ENCODE results near the gene ATP6V1F. TPM values are rescaled to one million over a fixed set of nuclear protein-coding genes. Genes with fewer than 3 reads are reported as not detected.

Gene ATP6V1F
- total RNA-seq, 2 experiments from 2014 or later: 130 to 138 TPM

DNA sequence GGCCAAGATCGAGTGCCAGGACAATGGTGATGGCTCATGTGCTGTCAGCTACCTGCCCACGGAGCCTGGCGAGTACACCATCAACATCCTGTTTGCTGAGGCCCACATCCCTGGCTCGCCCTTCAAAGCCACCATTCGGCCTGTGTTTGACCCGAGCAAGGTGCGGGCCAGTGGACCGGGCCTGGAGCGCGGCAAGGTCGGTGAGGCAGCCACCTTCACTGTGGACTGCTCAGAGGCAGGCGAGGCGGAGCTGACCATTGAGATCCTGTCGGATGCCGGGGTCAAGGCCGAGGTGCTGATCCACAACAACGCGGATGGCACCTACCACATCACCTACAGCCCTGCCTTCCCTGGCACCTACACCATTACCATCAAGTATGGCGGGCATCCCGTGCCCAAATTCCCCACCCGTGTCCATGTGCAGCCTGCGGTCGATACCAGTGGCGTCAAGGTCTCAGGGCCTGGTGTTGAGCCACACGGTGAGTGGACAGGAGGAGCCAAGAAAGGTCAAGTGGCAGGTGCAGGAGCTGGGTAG is 17.8 kb upstream of the ATP6V1F start:
- ChIA-PET CTCF (interaction anchor here (1.0 to 3.1 kb wide), 3 partner anchors 14 to 39 kb away, joined by 3 to 22 read pairs (median 3); no protein-coding TSS in a partner anchor), POLR2A (interaction anchor here (0.6 kb wide), 1 partner anchor 110 kb away, joined by 3 read pairs; no protein-coding TSS in a partner anchor)
- Mint-ChIP-seq H3K36me3 (ENCODE audit: low read depth) (no peaks in the 10 kb centered on the region), H3K4me1 (ENCODE audit: low read depth) (peaks cover 1% of the 10 kb centered on the region), H3K4me3 (no peak overlapping the region), H3K27me3 (ENCODE audit: low read depth) (no peaks in the 10 kb centered on the region), H3K27ac (no peak overlapping the region), H3K9me3 (ENCODE audit: insufficient read depth) (no peaks in the 10 kb centered on the region)
- no peak for DNase-seq
- ATAC-seq: no peak

DNA sequence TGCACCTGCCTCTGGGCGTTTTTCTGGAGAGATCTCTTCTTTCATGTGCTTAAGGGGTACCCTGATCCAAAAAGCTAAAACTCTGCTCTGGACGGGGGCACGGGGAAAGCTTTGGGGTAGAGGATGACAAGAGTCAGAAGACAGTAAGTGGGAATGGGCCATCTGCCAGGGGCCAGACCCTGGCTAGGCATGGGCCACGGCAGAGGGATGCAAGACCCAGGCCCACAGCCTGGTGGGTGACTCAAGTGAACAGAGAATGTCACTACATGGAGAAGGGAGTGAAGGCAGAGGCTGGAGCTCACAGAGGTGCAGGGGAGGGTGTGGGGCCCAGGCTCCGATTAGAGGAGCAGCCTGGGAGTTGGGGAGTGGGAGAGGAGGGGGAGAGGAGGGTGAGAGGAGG is 17.2 kb upstream of the ATP6V1F start:
- Mint-ChIP-seq H3K36me3 (ENCODE audit: low read depth) (no peaks in the 10 kb centered on the region), H3K4me3 (no peak overlapping the region), H3K27me3 (ENCODE audit: low read depth) (no peaks in the 10 kb centered on the region), H3K4me1 (ENCODE audit: low read depth) (peaks cover 1% of the 10 kb centered on the region), H3K27ac (no peak overlapping the region), H3K9me3 (ENCODE audit: insufficient read depth) (no peaks in the 10 kb centered on the region)
- ChIA-PET CTCF (interaction anchor here (1.0 kb wide), 1 partner anchor 18 kb away, joined by 3 read pairs; no protein-coding TSS in a partner anchor), POLR2A (no interaction called here)
- ATAC-seq: no peak
- DNase-seq: no peak

DNA sequence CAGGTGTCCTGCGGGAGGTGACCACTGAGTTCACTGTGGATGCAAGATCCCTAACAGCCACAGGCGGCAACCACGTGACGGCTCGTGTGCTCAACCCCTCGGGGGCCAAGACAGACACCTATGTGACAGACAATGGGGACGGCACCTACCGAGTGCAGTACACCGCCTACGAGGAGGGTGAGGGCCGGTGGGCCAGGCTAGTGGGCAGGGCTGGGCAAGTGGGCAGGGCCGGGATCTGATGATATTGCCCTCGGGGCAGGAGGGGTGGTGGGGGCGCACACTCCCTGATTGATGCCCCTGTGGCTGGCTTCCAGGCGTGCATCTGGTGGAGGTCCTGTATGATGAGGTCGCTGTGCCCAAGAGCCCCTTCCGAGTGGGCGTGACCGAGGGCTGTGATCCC is 16.7 kb upstream of the ATP6V1F start:
- Mint-ChIP-seq H3K4me3 (no peak overlapping the region), H3K4me1 (ENCODE audit: low read depth) (peaks cover 1% of the 10 kb centered on the region), H3K36me3 (ENCODE audit: low read depth) (no peaks in the 10 kb centered on the region), H3K9me3 (ENCODE audit: insufficient read depth) (no peaks in the 10 kb centered on the region), H3K27ac (no peak overlapping the region), H3K27me3 (ENCODE audit: low read depth) (no peaks in the 10 kb centered on the region)
- ATAC-seq (no peak), DNase-seq (no peak)
- ChIA-PET POLR2A (no interaction called here), CTCF (interaction anchor here (1.0 kb wide), 1 partner anchor 18 kb away, joined by 3 read pairs; no protein-coding TSS in a partner anchor)

DNA sequence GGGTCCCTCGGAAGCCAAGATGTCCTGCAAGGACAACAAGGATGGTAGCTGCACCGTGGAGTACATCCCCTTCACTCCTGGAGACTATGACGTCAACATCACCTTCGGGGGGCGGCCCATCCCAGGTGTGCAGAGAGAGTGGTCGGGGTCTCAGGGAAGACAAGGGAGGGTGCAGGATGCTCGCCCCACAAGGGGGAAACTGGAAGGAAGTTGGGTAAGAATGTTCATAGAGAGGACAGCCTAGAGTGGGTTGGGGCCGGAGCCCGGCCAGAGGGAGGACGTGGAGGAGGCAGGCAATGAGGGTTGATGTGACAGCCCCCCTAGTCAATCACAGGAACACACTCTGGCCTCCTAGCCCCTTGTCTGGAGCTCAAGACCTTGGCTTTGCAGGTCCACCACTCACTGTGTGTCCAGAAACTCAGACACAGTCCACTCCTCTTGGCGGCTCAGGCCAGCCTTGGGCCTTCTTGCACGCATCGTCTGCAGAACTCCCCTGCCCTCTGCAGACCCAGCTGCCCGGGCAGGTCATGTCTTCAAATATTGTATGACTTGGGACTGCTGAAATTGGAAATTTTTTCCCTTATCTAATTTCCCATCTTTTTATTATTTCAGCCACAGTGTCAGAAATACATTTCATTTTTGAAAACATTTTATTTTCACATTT is 15.7 kb upstream of the ATP6V1F start:
- ATAC-seq (no peak), DNase-seq (no peak)
- ChIA-PET POLR2A (no interaction called here), CTCF (no interaction called here)
- H3K27me3 Mint-ChIP-seq (ENCODE audit: low read depth): no peaks in the 10 kb centered on the region
- H3K27ac Mint-ChIP-seq: no peak overlapping the region
- H3K36me3 Mint-ChIP-seq (ENCODE audit: low read depth): no peaks in the 10 kb centered on the region
- H3K4me1 Mint-ChIP-seq (ENCODE audit: low read depth): peaks cover 1% of the 10 kb centered on the region
- no peaks in the 10 kb centered on the region for H3K9me3 Mint-ChIP-seq (ENCODE audit: insufficient read depth)
- H3K4me3 Mint-ChIP-seq: no peak overlapping the region

DNA sequence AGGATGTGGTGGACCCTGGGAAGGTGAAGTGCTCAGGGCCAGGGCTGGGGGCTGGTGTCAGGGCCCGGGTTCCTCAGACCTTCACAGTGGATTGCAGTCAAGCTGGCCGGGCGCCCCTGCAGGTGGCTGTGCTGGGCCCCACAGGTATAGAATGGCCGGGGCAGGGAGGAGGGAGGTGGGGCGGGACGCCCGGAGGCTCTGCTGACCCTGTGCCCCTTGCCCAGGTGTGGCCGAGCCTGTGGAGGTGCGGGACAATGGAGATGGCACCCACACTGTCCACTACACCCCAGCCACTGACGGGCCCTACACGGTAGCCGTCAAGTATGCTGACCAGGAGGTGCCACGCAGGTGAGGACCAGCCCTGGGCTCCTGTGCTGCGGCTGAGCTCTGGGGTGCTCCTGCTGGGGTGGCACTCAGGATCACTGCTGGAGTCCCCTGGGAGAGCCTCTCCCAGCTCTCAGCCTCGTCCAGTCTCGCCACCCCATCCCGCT is 14.9 kb upstream of the ATP6V1F start:
- Mint-ChIP-seq H3K27ac (no peak overlapping the region), H3K36me3 (ENCODE audit: low read depth) (no peaks in the 10 kb centered on the region), H3K4me3 (no peak overlapping the region), H3K9me3 (ENCODE audit: insufficient read depth) (no peaks in the 10 kb centered on the region), H3K4me1 (ENCODE audit: low read depth) (no peaks in the 10 kb centered on the region), H3K27me3 (ENCODE audit: low read depth) (no peaks in the 10 kb centered on the region)
- ChIA-PET POLR2A (no interaction called here), CTCF (no interaction called here)
- ATAC-seq (no peak), DNase-seq (no peak)

DNA sequence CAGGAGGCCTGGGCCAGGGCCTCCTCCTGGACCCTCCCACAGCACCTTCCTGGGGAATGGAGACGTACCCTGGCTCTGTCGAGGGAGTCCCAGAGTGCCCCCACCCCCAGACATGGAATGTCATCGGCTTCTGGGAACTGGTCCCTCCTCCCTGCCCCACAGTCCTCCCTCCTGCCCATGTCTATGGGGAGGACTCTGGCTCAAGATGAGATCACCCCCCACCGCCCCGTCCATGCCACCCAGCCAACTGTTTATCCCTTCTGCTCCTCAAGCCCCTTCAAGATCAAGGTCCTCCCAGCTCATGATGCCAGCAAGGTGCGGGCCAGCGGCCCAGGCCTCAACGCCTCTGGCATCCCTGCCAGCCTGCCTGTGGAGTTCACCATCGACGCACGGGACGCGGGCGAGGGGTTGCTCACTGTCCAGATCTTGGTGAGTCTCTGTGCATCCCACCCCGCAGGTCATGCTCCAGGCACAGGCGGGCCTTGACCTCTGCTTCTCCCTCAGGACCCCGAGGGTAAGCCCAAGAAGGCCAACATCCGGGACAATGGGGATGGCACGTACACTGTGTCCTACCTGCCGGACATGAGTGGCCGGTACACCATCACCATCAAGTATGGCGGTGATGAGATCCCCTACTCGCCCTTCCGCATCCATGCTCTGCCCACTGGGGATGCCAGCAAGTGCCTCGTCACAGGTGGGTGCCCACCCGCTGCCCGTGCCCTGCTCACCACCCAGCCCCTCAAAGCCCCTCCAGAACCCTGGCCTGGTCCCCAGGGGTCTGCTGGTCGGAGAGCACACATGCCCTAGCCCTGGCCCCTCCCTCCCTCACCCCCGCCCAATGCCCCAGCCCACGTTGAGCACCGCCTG is 14.1 kb upstream of the ATP6V1F start:
- Mint-ChIP-seq H3K4me3 (no peak overlapping the region), H3K27ac (no peak overlapping the region), H3K9me3 (ENCODE audit: insufficient read depth) (no peaks in the 10 kb centered on the region), H3K36me3 (ENCODE audit: low read depth) (no peaks in the 10 kb centered on the region), H3K27me3 (ENCODE audit: low read depth) (no peaks in the 10 kb centered on the region), H3K4me1 (ENCODE audit: low read depth) (no peaks in the 10 kb centered on the region)
- ChIA-PET CTCF (no interaction called here), POLR2A (no interaction called here)
- no peak for DNase-seq
- ATAC-seq: no peak

DNA sequence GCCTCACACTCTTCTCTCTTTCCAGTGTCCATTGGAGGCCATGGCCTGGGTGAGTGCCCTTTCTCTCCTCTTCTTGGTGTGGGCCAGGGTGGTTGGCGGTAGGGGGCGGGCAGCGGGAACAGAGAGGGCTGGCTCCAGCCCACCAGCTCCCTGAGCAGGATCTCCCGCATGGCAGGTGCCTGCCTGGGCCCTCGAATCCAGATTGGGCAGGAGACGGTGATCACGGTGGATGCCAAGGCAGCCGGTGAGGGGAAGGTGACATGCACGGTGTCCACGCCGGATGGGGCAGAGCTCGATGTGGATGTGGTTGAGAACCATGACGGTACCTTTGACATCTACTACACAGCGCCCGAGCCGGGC is 13.5 kb upstream of the ATP6V1F start:
- Mint-ChIP-seq H3K9me3 (ENCODE audit: insufficient read depth) (no peaks in the 10 kb centered on the region), H3K27me3 (ENCODE audit: low read depth) (no peaks in the 10 kb centered on the region), H3K27ac (no peak overlapping the region), H3K4me3 (no peak overlapping the region), H3K4me1 (ENCODE audit: low read depth) (no peaks in the 10 kb centered on the region), H3K36me3 (ENCODE audit: low read depth) (no peaks in the 10 kb centered on the region)
- ATAC-seq (no peak), DNase-seq (no peak)
- POLR2A ChIA-PET: interaction anchor here (1.1 kb wide), 1 partner anchor 9 kb away, joined by 4 read pairs; no protein-coding TSS in a partner anchor
- CTCF ChIA-PET: no interaction called here

DNA sequence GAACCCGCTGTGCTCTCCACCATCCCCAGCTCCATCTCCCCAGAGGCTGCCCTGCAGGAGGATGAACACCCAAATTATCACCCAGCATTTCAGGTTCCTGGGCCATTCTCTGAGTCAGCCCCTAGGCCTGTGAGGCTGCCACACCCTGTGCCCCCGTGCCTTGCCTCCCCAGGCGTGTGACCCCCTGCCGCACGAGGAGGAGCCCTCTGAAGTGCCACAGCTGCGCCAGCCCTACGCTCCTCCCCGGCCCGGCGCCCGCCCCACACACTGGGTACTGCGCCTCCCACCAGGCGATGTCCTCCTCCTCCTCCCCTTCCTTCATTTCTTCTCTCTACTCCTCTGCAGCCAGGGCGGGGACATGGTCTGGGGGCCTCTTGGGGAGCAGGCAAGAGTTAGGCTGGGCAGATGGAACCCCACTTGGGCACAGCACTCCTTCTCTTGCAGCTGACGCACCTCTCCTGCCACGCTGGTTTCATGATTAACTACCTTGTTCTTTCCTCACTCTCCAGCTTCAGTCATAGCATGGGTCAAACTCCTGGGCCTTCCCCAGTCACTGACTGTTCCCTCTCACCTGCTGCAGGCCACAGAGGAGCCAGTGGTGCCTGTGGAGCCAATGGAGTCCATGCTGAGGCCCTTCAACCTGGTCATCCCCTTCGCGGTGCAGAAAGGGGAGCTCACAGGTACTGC is 12.7 kb upstream of the ATP6V1F start:
- ChIA-PET POLR2A (interaction anchor here (1.1 kb wide), 1 partner anchor 10 kb away, joined by 4 read pairs; no protein-coding TSS in a partner anchor), CTCF (interaction anchor here (1.0 kb wide), 1 partner anchor 8 kb away, joined by 3 read pairs; no protein-coding TSS in a partner anchor)
- Mint-ChIP-seq H3K27me3 (ENCODE audit: low read depth) (no peaks in the 10 kb centered on the region), H3K9me3 (ENCODE audit: insufficient read depth) (no peaks in the 10 kb centered on the region), H3K4me3 (no peak overlapping the region), H3K4me1 (ENCODE audit: low read depth) (no peaks in the 10 kb centered on the region), H3K27ac (no peak overlapping the region), H3K36me3 (ENCODE audit: low read depth) (no peaks in the 10 kb centered on the region)
- no peak for DNase-seq
- ATAC-seq: no peak

DNA sequence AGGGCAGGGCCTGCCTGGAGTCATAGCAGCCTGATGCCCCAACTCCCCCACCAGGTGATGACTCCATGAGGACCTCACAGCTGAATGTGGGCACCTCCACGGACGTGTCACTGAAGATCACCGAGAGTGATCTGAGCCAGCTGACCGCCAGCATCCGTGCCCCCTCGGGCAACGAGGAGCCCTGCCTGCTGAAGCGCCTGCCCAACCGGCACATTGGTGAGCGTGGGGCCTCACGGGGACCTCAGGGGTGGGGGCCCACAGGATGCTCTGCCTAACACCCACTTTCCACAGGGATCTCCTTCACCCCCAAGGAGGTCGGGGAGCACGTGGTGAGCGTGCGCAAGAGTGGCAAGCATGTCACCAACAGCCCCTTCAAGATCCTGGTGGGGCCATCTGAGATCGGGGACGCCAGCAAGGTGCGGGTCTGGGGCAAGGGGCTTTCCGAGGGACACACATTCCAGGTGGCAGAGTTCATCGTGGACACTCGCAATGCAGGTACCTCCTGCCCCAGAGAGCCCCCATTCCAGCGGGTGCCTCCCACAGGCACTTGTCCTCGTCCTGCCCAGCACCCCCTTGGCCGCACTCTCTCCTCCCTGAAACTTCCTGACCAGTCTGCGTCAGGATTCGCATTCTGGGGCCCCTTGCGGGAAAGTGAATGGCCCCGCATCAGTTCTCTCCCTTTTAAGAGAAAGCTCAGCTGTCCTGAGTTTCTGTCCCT is 10.0 kb upstream of the ATP6V1F start:
- DNase-seq: no peak
- CTCF ChIA-PET: no interaction called here
- POLR2A ChIA-PET: no interaction called here
- ATAC-seq: no peak
- no peaks in the 10 kb centered on the region for H3K27me3 Mint-ChIP-seq (ENCODE audit: low read depth)
- no peaks in the 10 kb centered on the region for H3K9me3 Mint-ChIP-seq (ENCODE audit: insufficient read depth)
- H3K27ac Mint-ChIP-seq: no peak overlapping the region
- H3K4me3 Mint-ChIP-seq: no peak overlapping the region
- no peaks in the 10 kb centered on the region for H3K4me1 Mint-ChIP-seq (ENCODE audit: low read depth)
- H3K36me3 Mint-ChIP-seq (ENCODE audit: low read depth): no peaks in the 10 kb centered on the region

DNA sequence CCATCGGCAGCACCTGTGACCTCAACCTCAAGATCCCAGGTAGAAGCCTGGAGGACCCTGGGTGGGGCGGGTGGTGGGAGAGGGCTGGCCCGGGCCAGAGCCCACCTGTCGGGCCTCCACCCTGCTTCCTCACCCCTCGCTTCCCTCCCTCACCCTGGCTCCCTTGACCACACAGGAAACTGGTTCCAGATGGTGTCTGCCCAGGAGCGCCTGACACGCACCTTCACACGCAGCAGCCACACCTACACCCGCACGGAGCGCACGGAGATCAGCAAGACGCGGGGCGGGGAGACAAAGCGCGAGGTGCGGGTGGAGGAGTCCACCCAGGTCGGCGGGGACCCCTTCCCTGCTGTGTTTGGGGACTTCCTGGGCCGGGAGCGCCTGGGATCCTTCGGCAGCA is 8.9 kb upstream of the ATP6V1F start:
- Mint-ChIP-seq H3K9me3 (ENCODE audit: insufficient read depth) (no peaks in the 10 kb centered on the region), H3K4me1 (ENCODE audit: low read depth) (no peaks in the 10 kb centered on the region), H3K27ac (no peak overlapping the region), H3K27me3 (ENCODE audit: low read depth) (no peaks in the 10 kb centered on the region), H3K4me3 (no peak overlapping the region), H3K36me3 (ENCODE audit: low read depth) (no peaks in the 10 kb centered on the region)
- ChIA-PET POLR2A (no interaction called here), CTCF (no interaction called here)
- no peak for ATAC-seq
- no peak for DNase-seq

DNA sequence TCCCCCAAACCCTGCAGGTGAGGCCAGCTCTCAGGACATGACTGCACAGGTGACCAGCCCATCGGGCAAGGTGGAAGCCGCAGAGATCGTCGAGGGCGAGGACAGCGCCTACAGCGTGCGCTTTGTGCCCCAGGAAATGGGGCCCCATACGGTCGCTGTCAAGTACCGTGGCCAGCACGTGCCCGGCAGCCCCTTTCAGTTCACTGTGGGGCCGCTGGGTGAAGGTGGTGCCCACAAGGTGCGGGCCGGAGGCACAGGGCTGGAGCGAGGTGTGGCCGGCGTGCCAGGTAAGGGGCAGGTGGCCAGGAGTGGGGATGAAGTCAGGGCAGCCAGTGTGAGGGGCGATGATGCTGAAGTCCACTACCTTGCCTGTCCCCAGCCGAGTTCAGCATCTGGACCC is 8.3 kb upstream of the ATP6V1F start:
- Mint-ChIP-seq H3K27ac (no peak overlapping the region), H3K4me3 (no peak overlapping the region), H3K27me3 (ENCODE audit: low read depth) (no peaks in the 10 kb centered on the region), H3K9me3 (ENCODE audit: insufficient read depth) (no peaks in the 10 kb centered on the region), H3K36me3 (ENCODE audit: low read depth) (no peaks in the 10 kb centered on the region), H3K4me1 (ENCODE audit: low read depth) (no peaks in the 10 kb centered on the region)
- POLR2A ChIA-PET: no interaction called here
- no peak for DNase-seq
- no peak for ATAC-seq
- CTCF ChIA-PET: no interaction called here

Measured in activated CD8-positive, alpha-beta T cell treated with anti-CD3 and anti-CD28 coated beads, Interleukin-2, amount 10 ng/mL, durations not matched to agents 7 days and 5 days (primary cell).